ENCODE results near the gene KRTAP26-1.

DNA sequence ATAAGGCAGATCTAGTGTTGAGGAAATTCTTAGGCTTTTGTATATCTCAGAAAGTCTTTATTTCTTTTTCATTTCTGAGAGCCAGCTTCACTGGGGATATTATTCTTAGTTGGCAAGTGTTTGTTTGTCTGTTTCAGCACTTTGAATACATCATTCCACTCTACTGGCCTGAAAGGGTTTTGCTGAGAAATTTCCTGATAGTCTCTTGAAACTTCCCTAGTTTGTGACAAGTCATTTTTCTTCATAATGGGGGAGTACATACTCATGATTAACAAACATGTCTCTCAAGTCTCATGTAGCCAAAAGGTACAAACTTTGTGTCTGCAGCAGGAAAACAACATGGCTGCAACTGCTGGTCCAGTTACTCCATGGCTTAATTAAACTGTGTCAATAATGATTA, 6.3 kb upstream of the KRTAP26-1 start:
- no peak for TF ChIP-seq POLR2A (IDR thresholded peaks at IDR 0.05)
- TF ChIP-seq, protein P1, sequence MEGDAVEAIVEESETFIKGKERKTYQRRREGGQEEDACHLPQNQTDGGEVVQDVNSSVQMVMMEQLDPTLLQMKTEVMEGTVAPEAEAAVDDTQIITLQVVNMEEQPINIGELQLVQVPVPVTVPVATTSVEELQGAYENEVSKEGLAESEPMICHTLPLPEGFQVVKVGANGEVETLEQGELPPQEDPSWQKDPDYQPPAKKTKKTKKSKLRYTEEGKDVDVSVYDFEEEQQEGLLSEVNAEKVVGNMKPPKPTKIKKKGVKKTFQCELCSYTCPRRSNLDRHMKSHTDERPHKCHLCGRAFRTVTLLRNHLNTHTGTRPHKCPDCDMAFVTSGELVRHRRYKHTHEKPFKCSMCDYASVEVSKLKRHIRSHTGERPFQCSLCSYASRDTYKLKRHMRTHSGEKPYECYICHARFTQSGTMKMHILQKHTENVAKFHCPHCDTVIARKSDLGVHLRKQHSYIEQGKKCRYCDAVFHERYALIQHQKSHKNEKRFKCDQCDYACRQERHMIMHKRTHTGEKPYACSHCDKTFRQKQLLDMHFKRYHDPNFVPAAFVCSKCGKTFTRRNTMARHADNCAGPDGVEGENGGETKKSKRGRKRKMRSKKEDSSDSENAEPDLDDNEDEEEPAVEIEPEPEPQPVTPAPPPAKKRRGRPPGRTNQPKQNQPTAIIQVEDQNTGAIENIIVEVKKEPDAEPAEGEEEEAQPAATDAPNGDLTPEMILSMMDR (IDR thresholded peaks at IDR 0.05): no peak

Measured in testis (tissue), 2 donors.